OCI-LY7 (cell line): ENCODE data around the gene MYOM3. TPM values are rescaled to one million over a fixed set of nuclear protein-coding genes. Genes with fewer than 3 reads are reported as not detected.

ENCODE experiments used
- BruUV-seq: library from RNA; stranded (reverse); fragments of 400-500 nt; replicated peaks from 2 replicates; lab custom pipeline; 2021; lab: Mats Ljungman, UMichigan
- CTCF ChIA-PET: fragments of 300-600 bp; sonication (Branson Sonifier 250); formaldehyde crosslinking; loops from one replicate; lab custom pipeline; 2022; ENCODE audit warnings: antibody characterized with exemption; ENCODE audit not compliant: unreplicated experiment; lab: Charles Lee
- POLR2A ChIA-PET: fragments of 300-600 bp; sonication (Branson Sonifier 250); formaldehyde crosslinking; loops from one replicate; lab custom pipeline; 2022; ENCODE audit warnings: antibody characterized with exemption; lab: Charles Lee
- DNase-seq: peaks from one replicate; pipeline ENCODE4 v3.0.0-alpha.2; 2015; ENCODE audit warnings: low spot score
- H2AFZ ChIP-seq: fragments of 200-600 bp; sonication (generic), shearing (Covaris generic); 2 replicates; pipeline ENCODE4 v1.6.1; 2014; ENCODE audit warnings: mild to moderate bottlenecking, antibody characterized with exemption, low read length, moderate library complexity
- H3K27ac ChIP-seq: fragments of 200-600 bp; sonication (generic); 2 replicates; pipeline ENCODE4 v1.5.1; 2014; ENCODE audit warnings: mixed run types, low read depth, mild to moderate bottlenecking, moderate library complexity, low read length, inconsistent platforms; ENCODE audit not compliant: poor library complexity, severe bottlenecking
- H3K36me3 ChIP-seq: fragments of 200-600 bp; sonication (generic); 2 replicates; pipeline ENCODE4 v1.6.1; 2014; ENCODE audit warnings: mild to moderate bottlenecking, antibody characterized with exemption, low read length, moderate library complexity, mixed read lengths; ENCODE audit not compliant: insufficient read depth
- H3K4me1 ChIP-seq: fragments of 200-600 bp; sonication (generic); 2 replicates; pipeline ENCODE4 v1.5.1; 2014; ENCODE audit warnings: mild to moderate bottlenecking, low read length; ENCODE audit not compliant: insufficient read depth, poor library complexity, severe bottlenecking
- H3K4me2 ChIP-seq: fragments of 200-600 bp; sonication (generic); 2 replicates; pipeline ENCODE4 v1.6.1; 2014; ENCODE audit warnings: mild to moderate bottlenecking, low read length
- H3K4me3 ChIP-seq: fragments of 200-600 bp; sonication (generic); 2 replicates; pipeline ENCODE4 v1.5.1; 2014; ENCODE audit warnings: mild to moderate bottlenecking, low read depth, low read length; ENCODE audit not compliant: poor library complexity, severe bottlenecking
- H3K79me2 ChIP-seq: fragments of 200-600 bp; sonication (generic); 2 replicates; pipeline ENCODE4 v1.6.1; 2016; ENCODE audit warnings: low read depth, mild to moderate bottlenecking, low read length, moderate library complexity, mixed read lengths; ENCODE audit not compliant: insufficient read depth
- H3K9me2 ChIP-seq: fragments of 200-600 bp; sonication (generic); 2 replicates; pipeline ENCODE4 v1.6.1; 2016; ENCODE audit warnings: mild to moderate bottlenecking, low read length, mixed read lengths; ENCODE audit not compliant: insufficient read depth
- H3K9me3 ChIP-seq: fragments of 200-600 bp; sonication (generic); 2 replicates; pipeline ENCODE4 v1.6.1; 2014; ENCODE audit warnings: mild to moderate bottlenecking, mixed run types, low read length, mixed read lengths
- H4K20me1 ChIP-seq: fragments of 200-600 bp; sonication (generic); 2 replicates; pipeline ENCODE4 v1.6.1; 2014; ENCODE audit warnings: mild to moderate bottlenecking, antibody characterized with exemption, low read length, moderate library complexity, mixed read lengths; ENCODE audit not compliant: insufficient read depth
- CTCF ChIP-seq: fragments of 200-600 bp; sonication (generic); conservative IDR thresholded peaks from 2 replicates; pipeline ENCODE4 v1.5.1; 2014; ENCODE audit warnings: mild to moderate bottlenecking, antibody characterized with exemption, low read length, moderate library complexity, mixed read lengths
- EZH2phosphoT487 ChIP-seq: fragments of 200-600 bp; sonication (generic); IDR thresholded peaks from 2 replicates; pipeline ENCODE4 v1.6.1; 2018; ENCODE audit warnings: low read depth, borderline replicate concordance, mild to moderate bottlenecking, mixed run types, antibody characterized with exemption, low read length, moderate library complexity, mixed read lengths
- intact Hi-C: fragments of 100-400 bp; cut with micrococcal nuclease; formaldehyde crosslinking; loops from one replicate; pipeline ENCODE4 v1.10.0; 2022; ENCODE audit not compliant: unreplicated experiment
- total RNA-seq, 2 experiments: library from RNA; depleted of rRNA in 1 of 2; stranded (reverse); fragments of >200 nt in 1 of 2; shearing (Covaris generic) in 1 of 2; gene quantifications; 2 replicates each; pipeline ENCODE4 v1.2.3, GENCODE V29; 2014 to 2022

MYOM3 gene
- total RNA-seq, 2 experiments from 2014 or later = not detected

GRCh38 chr1:24043345-24044032, 68.4 kb downstream of the MYOM3 start:
- no peak for DNase-seq
- H3K4me2 ChIP-seq = no peak overlapping the region
- ChIA-PET POLR2A (interaction anchor here (0.6 kb wide), 1 partner anchor 18 kb away, joined by 3 read pairs; no protein-coding TSS in a partner anchor), CTCF (interaction anchor here (0.6 kb wide), 1 partner anchor 23 kb away, joined by 3 read pairs; no protein-coding TSS in a partner anchor)
- no peaks in the 10 kb centered on the region for H4K20me1 ChIP-seq
- no TSS peak for BruUV-seq
- no peak overlapping the region for H3K4me3 ChIP-seq
- no peaks in the 10 kb centered on the region for H3K9me2 ChIP-seq
- TF ChIP-seq EZH2phosphoT487 (no peak), CTCF (no peak)
- no peaks in the 10 kb centered on the region for H3K79me2 ChIP-seq
- H3K36me3 ChIP-seq = no peaks in the 10 kb centered on the region
- no peaks in the 10 kb centered on the region for H3K9me3 ChIP-seq
- H3K4me1 ChIP-seq = no peaks in the 10 kb centered on the region
- no peak overlapping the region for H2AFZ ChIP-seq
- H3K27ac ChIP-seq = no peak overlapping the region
- intact Hi-C loops = no loop called here

- Histone ChIP-seq H3K27ac (no peak overlapping the region), H3K9me2 (no peaks in the 10 kb centered on the region), H3K36me3 (no peaks in the 10 kb centered on the region), H2AFZ (no peak overlapping the region), H3K4me3 (no peak overlapping the region), H3K9me3 (no peaks in the 10 kb centered on the region), H4K20me1 (no peaks in the 10 kb centered on the region), H3K79me2 (no peaks in the 10 kb centered on the region), H3K4me1 (no peaks in the 10 kb centered on the region), H3K4me2 (no peak overlapping the region)
- ChIA-PET CTCF (no interaction called here), POLR2A (no interaction called here)
- no peak for DNase-seq
- no TSS peak for BruUV-seq
- intact Hi-C loops = no loop called here
- TF ChIP-seq CTCF (no peak), EZH2phosphoT487 (no peak)
Measured at GRCh38 chr1:24042315-24042714, 69.6 kb downstream of the MYOM3 start.

GRCh38 chr1:24036088-24036487, 75.8 kb downstream of the MYOM3 start:
- POLR2A ChIA-PET = interaction anchor here (0.5 to 0.6 kb wide), 2 partner anchors 17 to 19 kb away, joined by 3 read pairs; no protein-coding TSS in a partner anchor
- no peak for DNase-seq
- intact Hi-C loops = no loop called here

More at GRCh38 chr1:24036088-24036487, 75.8 kb downstream of the MYOM3 start:
- no peaks in the 10 kb centered on the region for H3K36me3 ChIP-seq
- H3K4me3 ChIP-seq = no peak overlapping the region
- no peak overlapping the region for H2AFZ ChIP-seq
- H3K9me2 ChIP-seq = no peaks in the 10 kb centered on the region
- no peaks in the 10 kb centered on the region for H3K4me1 ChIP-seq
- H4K20me1 ChIP-seq = no peaks in the 10 kb centered on the region
- no TSS peak for BruUV-seq
- CTCF ChIA-PET = no interaction called here
- no peak overlapping the region for H3K4me2 ChIP-seq
- H3K9me3 ChIP-seq = no peaks in the 10 kb centered on the region
- H3K79me2 ChIP-seq = no peaks in the 10 kb centered on the region
- H3K27ac ChIP-seq = no peak overlapping the region
- TF ChIP-seq EZH2phosphoT487 (no peak), CTCF (no peak)
